Nephron progenitor cell (in vitro differentiated cells): ENCODE measurements around the gene GJB4.
"Not testable (repeated sequence)": the region's sequence is repeated elsewhere in the genome, so short reads cannot be mapped to it uniquely, and the experiment has no call there.

ENCODE experiments used
- DNase-seq: peaks from one replicate; pipeline ENCODE4 v3.0.0; 2021
- H3K27ac Mint-ChIP-seq: 2 replicates; pipeline ENCODE4 v1.8.0; 2021; ENCODE audit warnings: mild to moderate bottlenecking, moderate library complexity, mixed read lengths
- H3K27me3 Mint-ChIP-seq: 2 replicates; pipeline ENCODE4 v1.8.0; 2021; ENCODE audit warnings: mild to moderate bottlenecking, low read depth, mixed read lengths; ENCODE audit not compliant: poor library complexity
- H3K36me3 Mint-ChIP-seq: 2 replicates; pipeline ENCODE4 v1.8.0; 2021; ENCODE audit warnings: low read depth, mixed read lengths
- H3K4me1 Mint-ChIP-seq: 2 replicates; pipeline ENCODE4 v1.8.0; 2021; ENCODE audit warnings: mixed read lengths
- H3K4me3 Mint-ChIP-seq: 2 replicates; pipeline ENCODE4 v1.8.0; 2021; ENCODE audit warnings: mild to moderate bottlenecking, moderate library complexity, mixed read lengths
- H3K9me3 Mint-ChIP-seq: 2 replicates; pipeline ENCODE4 v1.8.0; 2021; ENCODE audit warnings: mild to moderate bottlenecking, moderate library complexity, mixed read lengths
- TF ChIP-seq, protein P1 (sequence below): fragments of 200-600 bp; sonication (generic); IDR thresholded peaks from 2 replicates; pipeline ENCODE4 v1.5.0; 2021; ENCODE audit warnings: antibody characterized with exemption

The GJB4 gene

GRCh38 chr1:34806396-34806795, 46.9 kb downstream of the GJB4 start:
- TF ChIP-seq, protein P1, sequence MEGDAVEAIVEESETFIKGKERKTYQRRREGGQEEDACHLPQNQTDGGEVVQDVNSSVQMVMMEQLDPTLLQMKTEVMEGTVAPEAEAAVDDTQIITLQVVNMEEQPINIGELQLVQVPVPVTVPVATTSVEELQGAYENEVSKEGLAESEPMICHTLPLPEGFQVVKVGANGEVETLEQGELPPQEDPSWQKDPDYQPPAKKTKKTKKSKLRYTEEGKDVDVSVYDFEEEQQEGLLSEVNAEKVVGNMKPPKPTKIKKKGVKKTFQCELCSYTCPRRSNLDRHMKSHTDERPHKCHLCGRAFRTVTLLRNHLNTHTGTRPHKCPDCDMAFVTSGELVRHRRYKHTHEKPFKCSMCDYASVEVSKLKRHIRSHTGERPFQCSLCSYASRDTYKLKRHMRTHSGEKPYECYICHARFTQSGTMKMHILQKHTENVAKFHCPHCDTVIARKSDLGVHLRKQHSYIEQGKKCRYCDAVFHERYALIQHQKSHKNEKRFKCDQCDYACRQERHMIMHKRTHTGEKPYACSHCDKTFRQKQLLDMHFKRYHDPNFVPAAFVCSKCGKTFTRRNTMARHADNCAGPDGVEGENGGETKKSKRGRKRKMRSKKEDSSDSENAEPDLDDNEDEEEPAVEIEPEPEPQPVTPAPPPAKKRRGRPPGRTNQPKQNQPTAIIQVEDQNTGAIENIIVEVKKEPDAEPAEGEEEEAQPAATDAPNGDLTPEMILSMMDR: no peak
- Mint-ChIP-seq H3K27ac (no peak overlapping the region), H3K36me3 (no peaks in the 10 kb centered on the region), H3K9me3 (peaks cover 23% of the 10 kb centered on the region), H3K4me1 (no peaks in the 10 kb centered on the region), H3K27me3 (peaks cover 36% of the 10 kb centered on the region), H3K4me3 (no peak overlapping the region)
- no peak for DNase-seq

DNA sequence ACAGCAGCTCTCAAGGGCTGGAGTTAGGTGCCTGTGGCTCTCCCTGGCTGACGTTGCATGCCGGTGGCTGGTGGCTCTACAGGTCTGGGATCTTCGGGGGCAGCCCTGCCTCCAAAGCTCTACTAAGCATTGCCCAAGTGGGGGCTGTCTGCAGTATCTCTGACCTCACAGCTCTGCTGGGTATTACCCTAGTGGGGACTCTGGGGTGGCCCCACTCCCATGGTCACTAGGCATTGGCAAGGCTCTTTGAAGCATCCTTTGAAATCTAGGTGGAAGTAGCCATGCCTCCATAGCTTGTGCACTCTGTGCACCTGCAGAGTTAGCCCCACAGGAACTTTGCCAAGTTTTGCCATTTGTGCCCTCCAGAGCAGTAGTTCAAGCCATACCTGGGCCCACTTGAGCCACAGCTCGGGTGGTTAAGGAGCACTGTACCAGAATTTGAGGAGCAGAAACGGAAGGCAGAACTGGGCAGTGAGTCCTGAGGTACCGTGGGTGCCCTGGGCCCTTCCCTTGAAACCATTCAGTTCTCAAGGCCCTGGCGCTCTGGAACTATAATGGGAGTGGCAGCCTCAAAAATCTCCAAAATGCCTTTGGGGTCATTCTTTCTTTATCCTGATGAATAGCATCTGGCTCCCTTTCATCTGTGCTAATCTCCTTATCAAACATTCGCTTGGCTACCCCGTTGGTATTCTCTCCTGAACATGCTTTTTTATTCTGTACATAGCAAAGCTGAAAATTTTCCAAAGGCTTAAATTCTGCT, 48.7 kb downstream of the GJB4 start:
- DNase-seq: no peak

DNA sequence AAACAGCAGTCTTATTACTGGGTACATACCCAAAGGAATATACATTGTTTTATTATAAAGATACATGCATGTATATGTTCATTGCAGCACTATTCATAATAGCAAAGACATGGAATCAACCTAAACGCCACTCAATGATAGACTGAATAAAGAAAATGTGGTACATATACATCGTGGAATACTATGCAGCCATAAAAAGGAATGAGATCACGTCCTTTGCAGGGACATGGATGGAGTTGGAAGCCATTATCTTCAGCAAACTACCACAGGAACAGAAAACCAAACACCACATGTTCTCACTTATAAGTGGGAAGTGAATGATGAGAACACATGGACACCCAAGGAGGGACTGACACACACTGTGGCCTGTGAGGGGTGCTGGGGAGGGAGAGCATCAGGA, 51.2 kb downstream of the GJB4 start:
- H3K27ac Mint-ChIP-seq, H3K4me3 Mint-ChIP-seq, H3K36me3 Mint-ChIP-seq, H3K4me1 Mint-ChIP-seq, DNase-seq, H3K9me3 Mint-ChIP-seq: not testable (repeated sequence)
- peaks cover 32% of the 10 kb centered on the region for H3K27me3 Mint-ChIP-seq

More for the DNA sequence above, 48.7 kb downstream of the GJB4 start:
- TF ChIP-seq, protein P1: no peak
- Mint-ChIP-seq H3K27ac (no peak overlapping the region), H3K9me3 (peaks cover 15% of the 10 kb centered on the region), H3K36me3 (no peaks in the 10 kb centered on the region), H3K27me3 (peaks cover 33% of the 10 kb centered on the region), H3K4me1 (no peaks in the 10 kb centered on the region), H3K4me3 (no peak overlapping the region)
